NAMALWA (cell line): ENCODE measurements around the gene PPP1R15A.
"Not testable (repeated sequence)": the region's sequence is repeated elsewhere in the genome, so short reads cannot be mapped to it uniquely, and the experiment has no call there.

Experiments used
- DNase-seq: peaks from one replicate; pipeline ENCODE4 v3.0.0-alpha.2; 2015; ENCODE audit warnings: low spot score

PPP1R15A gene

GRCh38 chr19:48872182-48872883 lies at the start of gene PPP1R15A:
TSS of gene PPP1R15A (plus strand) at chr19:48872421. CDS start at chr19:48873234, 813 bp downstream.
- DNase-seq, result peak; percentile 99

GRCh38 chr19:48822514-48822913 lies 49.7 kb upstream of the PPP1R15A start:
- no peak for DNase-seq

- no peak for DNase-seq
Measured at GRCh38 chr19:48826606-48827020, 45.6 kb upstream of the PPP1R15A start.

GRCh38 chr19:48830088-48830487 lies 42.1 kb upstream of the PPP1R15A start:
- no peak for DNase-seq

GRCh38 chr19:48830965-48831364 lies 41.3 kb upstream of the PPP1R15A start:
- DNase-seq, result no peak

GRCh38 chr19:48833049-48833448 lies 39.2 kb upstream of the PPP1R15A start:
- DNase-seq, result no peak

- no peak for DNase-seq
Measured at GRCh38 chr19:48833977-48834376, 38.2 kb upstream of the PPP1R15A start.

GRCh38 chr19:48835734-48836088 lies 36.5 kb upstream of the PPP1R15A start:
- peak; percentile 97 for DNase-seq

- DNase-seq, result no peak
Measured at GRCh38 chr19:48836089-48837017, 35.9 kb upstream of the PPP1R15A start, which contains the start of gene HSD17B14. TSS of gene HSD17B14 (minus strand) at chr19:48836491. CDS start at chr19:48836411, 80 bp downstream.

GRCh38 chr19:48837051-48837524 lies 35.1 kb upstream of the PPP1R15A start:
- peak; percentile 94 for DNase-seq

GRCh38 chr19:48837687-48838086 lies 34.5 kb upstream of the PPP1R15A start:
- DNase-seq, result no peak

- no peak for DNase-seq
Measured at GRCh38 chr19:48841047-48841446, 31.2 kb upstream of the PPP1R15A start.

- no peak for DNase-seq
Measured at GRCh38 chr19:48841571-48841970, 30.6 kb upstream of the PPP1R15A start.

- DNase-seq, result peak; percentile 82
Measured at GRCh38 chr19:48842789-48843162, 29.4 kb upstream of the PPP1R15A start.

GRCh38 chr19:48844472-48844871 lies 27.7 kb upstream of the PPP1R15A start:
- peak; percentile 37 for DNase-seq

GRCh38 chr19:48845384-48845783 lies 26.8 kb upstream of the PPP1R15A start:
- DNase-seq, result no peak

GRCh38 chr19:48846659-48847058 lies 25.6 kb upstream of the PPP1R15A start:
- not testable (repeated sequence) for DNase-seq

- DNase-seq, result no peak
Measured at GRCh38 chr19:48852292-48852691, 19.9 kb upstream of the PPP1R15A start.

- no peak for DNase-seq
Measured at GRCh38 chr19:48853483-48853882, 18.7 kb upstream of the PPP1R15A start.

GRCh38 chr19:48854103-48854502 lies 18.1 kb upstream of the PPP1R15A start:
- DNase-seq, result no peak

GRCh38 chr19:48856921-48857320 lies 15.3 kb upstream of the PPP1R15A start:
- no peak for DNase-seq

GRCh38 chr19:48858984-48859710 lies 13.1 kb upstream of the PPP1R15A start:
- DNase-seq, result peak; percentile 91
